C4-2B (cell line): ENCODE measurements around the gene RBM26.

ENCODE experiments used
- H3K27ac ChIP-seq: fragments of 450-650 bp; 2 replicates; pipeline ENCODE4 v1.5.1; 2017
- ZFX ChIP-seq: fragments of 450-650 bp; IDR thresholded peaks from 2 replicates; pipeline ENCODE4 v1.6.1; 2017
- TF ChIP-seq, protein P1 (sequence below): fragments of 450-650 bp; conservative IDR thresholded peaks from 2 replicates; pipeline ENCODE4 v1.5.1; 2017; ENCODE audit warnings: mild to moderate bottlenecking

The RBM26 gene

DNA sequence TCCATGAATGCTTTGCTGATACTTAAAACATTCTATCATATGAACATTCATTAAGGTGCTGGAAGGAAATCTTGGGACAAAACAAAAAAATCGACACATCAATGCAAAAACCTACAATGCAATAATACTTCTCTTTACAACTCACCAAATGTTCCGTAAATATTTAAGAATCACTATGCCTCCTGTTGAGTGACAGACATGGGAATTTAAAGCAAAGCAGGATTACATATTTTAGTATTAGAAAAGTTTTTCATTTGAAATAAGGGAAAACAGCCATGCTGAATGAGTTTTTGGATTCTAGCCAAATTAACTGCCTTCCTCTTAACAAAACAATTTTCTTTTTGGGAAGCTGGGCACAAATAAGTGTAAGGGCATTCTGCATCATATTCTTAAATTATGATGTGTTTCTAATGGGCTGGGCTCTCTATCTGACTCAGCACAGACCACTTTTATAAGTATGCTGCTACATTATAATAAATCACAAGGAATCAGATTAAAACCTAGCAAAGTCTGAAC is 93.7 kb downstream of the RBM26 start:
- no peak overlapping the region for H3K27ac ChIP-seq
- no peak for TF ChIP-seq ZFX
- TF ChIP-seq, protein P1, sequence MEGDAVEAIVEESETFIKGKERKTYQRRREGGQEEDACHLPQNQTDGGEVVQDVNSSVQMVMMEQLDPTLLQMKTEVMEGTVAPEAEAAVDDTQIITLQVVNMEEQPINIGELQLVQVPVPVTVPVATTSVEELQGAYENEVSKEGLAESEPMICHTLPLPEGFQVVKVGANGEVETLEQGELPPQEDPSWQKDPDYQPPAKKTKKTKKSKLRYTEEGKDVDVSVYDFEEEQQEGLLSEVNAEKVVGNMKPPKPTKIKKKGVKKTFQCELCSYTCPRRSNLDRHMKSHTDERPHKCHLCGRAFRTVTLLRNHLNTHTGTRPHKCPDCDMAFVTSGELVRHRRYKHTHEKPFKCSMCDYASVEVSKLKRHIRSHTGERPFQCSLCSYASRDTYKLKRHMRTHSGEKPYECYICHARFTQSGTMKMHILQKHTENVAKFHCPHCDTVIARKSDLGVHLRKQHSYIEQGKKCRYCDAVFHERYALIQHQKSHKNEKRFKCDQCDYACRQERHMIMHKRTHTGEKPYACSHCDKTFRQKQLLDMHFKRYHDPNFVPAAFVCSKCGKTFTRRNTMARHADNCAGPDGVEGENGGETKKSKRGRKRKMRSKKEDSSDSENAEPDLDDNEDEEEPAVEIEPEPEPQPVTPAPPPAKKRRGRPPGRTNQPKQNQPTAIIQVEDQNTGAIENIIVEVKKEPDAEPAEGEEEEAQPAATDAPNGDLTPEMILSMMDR: no peak

- TF ChIP-seq, protein P1: no peak
- TF ChIP-seq ZFX: no peak
- H3K27ac ChIP-seq: no peak overlapping the region
Observed at GRCh38 chr13:79311386-79311785, 94.7 kb downstream of the RBM26 start.

GRCh38 chr13:79309690-79310089 is 96.4 kb downstream of the RBM26 start:
- no peak for TF ChIP-seq ZFX
- TF ChIP-seq, protein P1: no peak
- no peak overlapping the region for H3K27ac ChIP-seq

DNA sequence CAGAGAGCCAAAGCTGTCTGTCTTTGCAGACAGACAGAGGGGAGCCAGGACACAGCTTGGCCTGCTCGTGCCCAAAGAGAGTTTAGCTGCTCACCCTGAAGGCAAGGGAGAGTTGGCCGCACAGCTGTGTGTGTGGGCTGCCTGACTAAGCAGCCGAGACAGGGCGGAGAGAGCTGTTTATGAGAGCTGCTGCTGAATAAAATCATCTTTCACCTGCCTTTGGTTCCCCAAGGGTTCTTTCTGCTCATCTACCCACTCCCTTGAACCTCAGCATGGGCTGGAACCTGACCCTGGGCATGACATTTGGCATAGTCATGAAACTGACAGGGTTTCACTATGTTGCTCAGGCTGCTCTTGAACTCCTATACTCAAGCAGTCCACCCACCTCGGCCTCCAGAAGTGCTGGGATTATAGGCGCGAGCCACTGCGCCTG is 98.2 kb downstream of the RBM26 start:
- TF ChIP-seq ZFX: no peak
- TF ChIP-seq, protein P1: no peak
- no peak overlapping the region for H3K27ac ChIP-seq

- H3K27ac ChIP-seq: no peak overlapping the region
- TF ChIP-seq, protein P1: no peak
- no peak for TF ChIP-seq ZFX
Observed at GRCh38 chr13:79307433-79307861, 98.6 kb downstream of the RBM26 start.

DNA sequence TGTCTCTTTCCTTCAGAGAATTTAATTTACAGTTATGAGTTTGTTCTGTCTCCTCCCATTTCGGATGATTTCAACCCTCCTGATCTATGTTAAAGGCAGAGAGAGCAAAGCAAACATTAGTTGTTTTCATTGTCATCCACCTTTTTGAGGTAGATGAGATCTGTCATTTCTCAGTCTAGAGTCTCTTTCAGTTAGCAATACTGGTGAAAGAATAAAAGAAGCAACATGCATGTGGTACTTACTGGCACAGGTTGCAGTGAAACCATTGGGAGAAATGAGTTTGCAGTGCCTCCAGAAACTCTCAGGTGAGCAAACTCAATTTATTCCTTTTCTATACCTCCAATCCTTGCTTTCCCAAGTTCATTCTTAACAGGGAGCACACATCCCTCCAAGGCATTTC is 99.4 kb downstream of the RBM26 start:
- H3K27ac ChIP-seq: no peak overlapping the region
- no peak for TF ChIP-seq ZFX
- TF ChIP-seq, protein P1: no peak

- no peak for TF ChIP-seq ZFX
- TF ChIP-seq, protein P1: no peak
Observed at GRCh38 chr13:79297128-79297527, 108.9 kb downstream of the RBM26 start.

More at GRCh38 chr13:79297128-79297527, 108.9 kb downstream of the RBM26 start:
- H3K27ac ChIP-seq: no peak overlapping the region
